Activated CD8-positive, alpha-beta memory T cell treated with anti-CD3 and anti-CD28 coated beads for 48 hours (primary cell): ENCODE data around the gene TFEB.

Experiments used
- DNase-seq, 3 experiments: peaks; one replicate each; pipeline ENCODE4 v3.0.0-alpha.2; 2020; ENCODE audit warnings: low read depth in 2 of 3, low spot score in 2 of 3

TFEB gene

DNA sequence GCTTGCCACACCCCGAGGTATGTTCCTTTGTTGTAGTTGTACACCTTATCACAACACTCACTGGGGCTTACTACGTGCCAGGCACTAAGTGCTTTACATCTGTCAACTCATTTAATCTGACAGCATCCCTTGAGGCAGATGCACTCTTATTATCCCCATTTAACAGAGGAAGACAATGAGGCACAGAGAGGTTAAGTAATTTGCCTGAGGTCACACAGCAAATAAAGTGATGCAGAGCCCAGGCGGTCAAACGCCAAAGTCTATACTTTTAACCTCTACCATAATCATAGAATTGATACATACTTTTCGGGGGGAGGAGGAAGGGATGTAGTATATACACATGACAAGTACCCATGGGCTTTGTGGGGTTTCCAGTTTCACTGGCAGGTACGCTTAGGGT is 59.4 kb downstream of the TFEB start:
- DNase-seq, result no peak

GRCh38 chr6:41675176-41675775 is 60.1 kb downstream of the TFEB start:
- DNase-seq, result no peak

- DNase-seq, result no peak
Observed at GRCh38 chr6:41674231-41675000, 61.0 kb downstream of the TFEB start.

DNA sequence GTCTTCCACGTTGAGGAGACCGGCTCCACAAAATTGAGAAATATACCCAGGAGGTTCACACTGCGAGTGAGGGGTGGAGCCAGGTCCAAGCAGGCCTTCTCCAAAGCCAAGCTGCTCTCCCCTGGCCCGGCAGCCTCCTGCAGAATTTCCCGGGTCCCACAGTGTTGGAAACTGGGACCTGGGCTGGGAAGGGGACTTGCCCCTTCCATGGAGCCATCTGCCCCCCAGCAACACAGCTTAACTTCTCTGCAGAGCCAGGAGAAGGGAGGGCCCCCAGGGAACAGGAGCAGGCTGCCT is 61.8 kb downstream of the TFEB start:
- no peak for DNase-seq

DNA sequence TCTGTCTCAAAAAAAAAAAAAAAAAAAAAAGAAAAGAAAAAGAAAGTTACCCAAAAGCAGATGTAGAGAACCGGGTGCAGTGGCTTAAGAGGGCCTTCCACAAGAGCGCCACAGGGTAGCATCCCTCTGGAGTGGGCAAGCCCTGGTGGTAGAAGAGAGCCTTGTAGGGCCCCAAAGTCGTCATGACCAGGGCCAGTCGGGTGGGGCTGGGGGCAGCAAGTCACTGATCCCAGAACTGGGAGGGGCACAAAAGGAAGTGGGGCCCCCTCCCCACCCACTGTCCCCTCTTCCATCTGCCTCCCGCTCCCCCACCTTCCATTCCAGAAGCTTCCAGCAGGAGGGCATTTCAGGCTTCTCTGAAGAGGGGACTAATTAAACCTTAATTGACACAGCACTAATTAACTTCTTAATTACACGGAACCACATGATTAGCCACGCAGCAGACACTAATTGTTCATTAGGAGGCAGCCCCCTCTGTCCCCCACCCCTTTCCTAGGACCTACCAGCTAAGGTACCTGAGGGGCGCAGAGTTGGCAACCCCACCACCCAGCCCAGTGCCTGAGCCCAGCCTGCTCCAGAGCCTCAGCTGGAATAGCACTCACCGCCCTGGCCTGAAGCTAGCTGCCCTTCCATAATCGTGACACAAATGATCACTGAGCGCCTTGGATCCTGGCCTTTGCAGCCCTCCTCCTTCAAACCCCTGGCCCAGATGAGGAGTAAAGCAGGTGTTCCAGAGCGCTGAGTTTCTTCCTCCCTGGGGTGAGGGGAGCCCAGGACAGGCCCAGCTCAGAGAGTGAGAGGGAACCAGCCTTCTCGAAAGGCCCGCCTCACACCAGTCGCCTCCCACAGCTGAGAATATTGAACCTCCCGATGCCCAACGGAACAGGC is 62.3 kb downstream of the TFEB start:
- DNase-seq, result no peak

DNA sequence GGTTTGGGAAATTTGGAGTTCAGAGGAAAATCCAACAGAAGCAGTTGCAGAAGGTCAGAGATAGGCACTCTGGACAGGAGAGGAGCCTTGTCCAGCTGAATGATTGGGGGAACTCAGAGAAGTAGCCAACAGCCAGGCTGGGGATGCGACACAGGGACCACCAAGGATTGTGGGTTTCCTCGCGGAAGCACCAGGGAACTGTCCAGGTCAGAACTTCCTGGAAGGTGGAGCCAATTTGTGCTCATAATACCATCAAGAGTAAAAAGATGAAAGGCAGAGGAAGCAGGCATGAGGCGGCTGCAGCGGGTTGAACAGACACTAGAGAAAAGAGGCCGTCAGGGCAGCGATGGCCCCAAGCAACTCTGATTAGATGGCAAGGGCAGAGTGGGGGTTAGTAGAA is 63.4 kb downstream of the TFEB start:
- no peak for DNase-seq

- DNase-seq, result no peak
Observed at GRCh38 chr6:41671376-41671775, 64.0 kb downstream of the TFEB start.

DNA sequence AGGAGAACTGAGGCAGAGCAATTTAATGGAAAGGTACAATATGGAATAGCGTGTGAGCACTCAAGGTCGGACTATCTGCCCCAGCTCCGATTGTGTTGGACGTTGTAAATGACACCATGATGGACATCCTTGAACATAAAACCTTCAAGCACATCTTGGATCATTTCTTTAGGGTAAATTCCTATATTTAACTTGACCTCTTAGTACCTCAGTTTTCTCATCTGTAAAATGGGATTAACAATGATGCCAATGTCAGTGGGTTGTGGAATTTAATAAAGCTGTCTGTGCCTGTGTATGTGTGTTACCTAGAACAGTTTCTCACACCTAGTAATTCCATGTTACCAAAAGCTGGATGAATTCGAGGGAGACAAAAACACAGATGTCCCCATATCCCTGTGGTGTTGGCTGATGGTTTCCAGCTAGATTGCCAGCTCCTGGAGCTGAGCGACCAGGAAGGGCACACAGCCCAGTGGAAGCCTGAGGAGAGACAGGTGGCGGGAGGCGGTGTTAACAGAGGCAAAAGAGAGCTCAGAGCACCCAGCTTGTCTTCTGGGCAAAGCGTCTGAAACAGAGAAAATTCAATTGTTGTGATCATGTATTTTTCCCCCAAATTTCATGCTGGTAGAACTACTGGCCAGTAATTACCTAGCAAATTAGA is 64.6 kb downstream of the TFEB start:
- DNase-seq, result no peak

- DNase-seq, result no peak
Observed at GRCh38 chr6:41668968-41669367, 66.4 kb downstream of the TFEB start.

GRCh38 chr6:41667195-41667594 is 68.2 kb downstream of the TFEB start:
- no peak for DNase-seq

GRCh38 chr6:41664271-41664670 is 71.1 kb downstream of the TFEB start:
- DNase-seq, result no peak

DNA sequence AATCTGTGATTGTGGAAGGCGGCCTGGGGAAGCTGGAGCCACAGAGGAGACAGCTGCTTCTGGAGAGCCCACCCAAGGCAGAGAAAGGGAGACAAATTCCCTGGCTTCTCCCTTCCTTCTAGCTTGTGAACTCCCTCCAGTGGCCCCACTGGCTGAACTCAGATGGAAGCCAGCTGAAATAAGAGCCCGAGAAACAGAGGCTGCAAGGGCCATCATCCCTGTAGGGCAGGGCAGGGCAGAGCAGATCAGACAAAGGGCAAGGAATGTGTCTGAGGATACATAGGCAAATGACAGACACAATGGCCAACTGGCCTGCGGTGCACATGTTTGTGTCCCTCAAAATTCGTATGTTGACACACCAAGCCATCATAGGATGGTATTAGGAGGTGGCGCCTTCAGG is 71.8 kb downstream of the TFEB start:
- DNase-seq, result no peak

GRCh38 chr6:41659935-41660334 is 75.5 kb downstream of the TFEB start:
- DNase-seq, result no peak

- DNase-seq, result no peak
Observed at GRCh38 chr6:41658636-41659035, 76.8 kb downstream of the TFEB start.

DNA sequence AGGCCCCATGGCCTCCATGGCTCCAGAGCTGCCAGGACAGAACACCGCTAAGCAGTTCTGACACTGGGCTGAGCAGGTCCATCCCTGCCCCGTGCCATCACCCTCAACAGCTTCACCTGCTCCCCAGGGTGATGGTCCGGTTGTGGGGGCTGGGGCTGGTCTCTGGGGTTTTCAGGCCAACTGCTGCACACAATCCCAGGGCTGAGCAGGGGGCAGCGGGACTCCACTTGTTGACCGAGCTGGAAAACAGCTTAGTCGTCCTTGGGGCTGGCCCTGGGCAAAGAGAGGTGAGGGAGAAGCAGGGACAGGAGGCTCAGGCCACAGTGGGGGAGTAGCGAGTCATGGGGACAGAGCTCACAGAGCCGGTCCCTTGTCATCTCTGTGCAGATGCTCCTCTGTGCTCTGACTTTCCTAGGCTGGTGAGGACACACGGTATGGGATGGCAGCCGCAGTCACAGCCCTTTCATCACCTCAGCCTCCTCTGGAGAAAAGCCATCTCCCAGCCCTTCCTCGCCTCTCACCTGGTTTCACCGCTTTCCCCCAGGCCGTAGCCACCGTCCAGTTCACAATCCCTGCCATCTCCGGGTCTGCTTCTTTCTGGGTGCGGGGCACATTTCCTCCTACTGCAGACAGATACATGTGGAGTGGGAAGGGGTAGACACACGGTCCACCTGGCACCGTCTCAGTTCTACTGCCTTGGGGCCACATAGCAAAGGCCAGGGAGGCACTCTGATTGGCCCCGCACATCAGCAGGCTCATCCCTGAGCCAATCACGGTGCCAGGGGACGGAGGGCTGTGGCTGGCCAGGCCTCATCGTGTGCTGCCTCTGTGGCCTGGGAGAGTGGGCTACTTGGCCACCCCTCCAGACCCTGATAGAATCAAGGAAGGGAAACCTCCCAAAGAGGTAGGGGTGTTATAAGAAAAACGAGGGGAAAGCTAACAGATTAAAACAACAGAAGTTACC is 78.0 kb downstream of the TFEB start:
- no peak for DNase-seq

DNA sequence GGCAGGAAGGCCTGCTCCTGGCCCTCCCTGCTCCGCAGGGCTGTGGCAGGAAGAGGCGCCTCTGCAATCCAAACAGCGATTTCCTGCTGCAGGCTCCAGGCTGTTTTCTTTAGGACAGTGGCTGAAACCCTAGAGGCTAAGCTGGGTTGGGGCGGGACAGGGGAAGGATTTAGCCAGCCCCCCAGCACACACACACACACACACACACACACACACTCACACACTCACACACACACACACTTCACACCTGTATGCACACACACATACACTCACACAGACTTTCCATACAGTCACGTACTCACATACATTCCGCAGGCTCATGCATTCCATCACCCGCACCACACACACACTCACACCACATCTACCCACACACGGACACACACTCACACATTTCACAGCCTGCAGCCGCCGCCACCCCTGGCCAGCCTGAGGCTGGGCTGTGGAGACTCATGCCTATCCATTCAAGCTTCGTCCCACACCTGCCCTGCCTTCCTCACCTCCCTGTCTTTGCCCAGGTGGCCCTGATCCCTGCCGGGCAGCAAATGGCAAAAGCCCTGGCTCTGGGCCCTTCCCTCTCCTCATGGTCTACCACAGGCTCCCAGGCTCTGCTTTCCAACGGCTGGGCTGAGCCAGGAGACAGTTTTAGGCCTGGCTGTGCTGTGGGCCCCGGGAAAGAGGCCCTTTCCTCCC is 79.3 kb downstream of the TFEB start:
- no peak for DNase-seq

DNA sequence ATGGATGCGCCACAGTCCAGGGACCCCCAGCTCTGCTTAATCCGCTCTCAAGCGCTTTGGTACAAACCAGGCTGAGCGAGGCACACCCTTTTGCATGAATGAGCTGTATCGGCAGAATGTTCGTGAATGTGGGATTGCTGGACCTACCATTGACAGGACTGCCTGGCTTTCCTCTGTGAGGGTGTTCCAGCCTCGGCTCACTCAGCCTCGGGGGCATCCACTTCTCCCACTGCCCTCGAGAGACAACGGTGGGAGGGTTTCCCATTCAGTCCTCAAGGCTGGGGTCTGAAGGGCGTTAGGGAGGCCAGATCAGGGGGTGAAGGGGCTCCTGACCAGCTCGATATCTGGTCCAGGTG is 79.8 kb downstream of the TFEB start:
- no peak for DNase-seq

GRCh38 chr6:41655176-41655575 is 80.2 kb downstream of the TFEB start:
- DNase-seq, result no peak

- DNase-seq, result no peak
Observed at GRCh38 chr6:41654698-41655151, 80.7 kb downstream of the TFEB start.

DNA sequence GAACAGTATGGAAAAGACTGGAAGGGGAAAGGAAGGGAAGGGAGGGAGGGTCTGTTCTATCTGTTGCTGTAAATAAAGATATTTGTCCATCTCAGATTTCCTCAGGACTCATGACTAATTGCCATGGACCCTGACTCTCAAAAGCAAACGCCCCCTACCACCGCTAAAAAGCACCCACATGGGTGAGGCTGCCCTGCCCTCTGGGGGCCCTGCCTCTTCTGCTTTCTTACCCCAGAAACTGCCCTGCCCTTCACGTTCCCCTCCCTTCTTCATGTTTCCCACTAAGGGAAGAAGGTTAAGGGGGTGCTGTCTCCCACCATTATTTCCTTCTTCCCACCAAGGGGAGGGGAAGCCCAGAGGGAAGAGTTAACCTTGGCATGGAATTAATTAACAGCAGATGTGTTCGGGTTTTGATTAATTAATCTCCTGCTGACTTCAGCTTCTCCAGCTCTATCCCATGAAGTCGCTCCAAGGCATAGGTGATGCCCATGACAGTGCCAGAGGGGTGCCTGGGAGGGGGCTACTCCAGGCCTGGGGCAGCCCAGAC is 81.2 kb downstream of the TFEB start:
- no peak for DNase-seq
